HepG2 (cell line): ENCODE results near the gene PIK3R3. TPM values are rescaled to one million over a fixed set of nuclear protein-coding genes. Genes with fewer than 3 reads are reported as not detected.

Experiments used
- ATAC-seq: fragments of 200-7000 bp; cut with Tn5 transposase; 3 replicates; pipeline ENCODE4 v1.9.1; 2020; ENCODE audit warnings: mild to moderate bottlenecking, moderate library complexity
- BruUV-seq: library from RNA; stranded (reverse); fragments of 400-500 nt; replicated peaks from 2 replicates; lab custom pipeline; 2021; lab: Mats Ljungman, UMichigan
- CTCF ChIA-PET: fragments of 300-600 bp; formaldehyde crosslinking; extraction: SDS; loops from one replicate; lab custom pipeline; 2021; ENCODE audit warnings: low total read pairs, inconsistent platforms, low intra/inter-chr PET ratio; lab: Yijun Ruan, JAX
- POLR2A ChIA-PET: fragments of 350-600 bp; sonication (Branson Sonifier 250); formaldehyde crosslinking; loops from one replicate; lab custom pipeline; 2020; ENCODE audit warnings: antibody characterized with exemption, inconsistent platforms; lab: Yijun Ruan, JAX
- DNase-seq: peaks from one replicate; pipeline ENCODE4 v3.0.0-alpha.2; 2015; ENCODE audit warnings: low spot score
- FAIRE-seq: peaks from 3 replicates; lab custom pipeline; 2011; peaks lifted over from hg19 to GRCh38; lab: Jason Lieb, UNC
- H2AFZ ChIP-seq: one replicate; pipeline ENCODE4 v1.6.1; 2011; ENCODE audit warnings: low read length, inconsistent platforms
- H3K27ac ChIP-seq: fragments of 300-600 bp; 3 replicates; pipeline ENCODE4 v1.8.0; 2011; ENCODE audit warnings: mixed run types, mild to moderate bottlenecking, mixed read lengths, low read length, inconsistent platforms; ENCODE audit not compliant: insufficient read depth; ENCODE audit errors: extremely low read length
- H3K27me3 ChIP-seq, 2 experiments: fragments of 200-600 bp in 1 of 2; 2 replicates in 1 of 2; 3 replicates in 1 of 2; pipeline versions ENCODE4 v1.6.0 to v1.8.0; 2011; ENCODE audit warnings: low read length in 2 of 2, mild to moderate bottlenecking in 2 of 2, moderate library complexity in 2 of 2, inconsistent platforms in 1 of 2; ENCODE audit not compliant: insufficient read depth in 2 of 2, control insufficient read depth in 1 of 2
- H3K36me3 ChIP-seq, 2 experiments: fragments of 200-600 bp in 1 of 2; replicated peaks in 1 of 2; 2 replicates in 1 of 2; 3 replicates in 1 of 2; pipeline versions ENCODE4 v1.5.1 to v1.8.0; 2011; ENCODE audit warnings: low read length in 2 of 2, inconsistent platforms in 1 of 2; ENCODE audit not compliant: insufficient read depth in 2 of 2, control insufficient read depth in 1 of 2
- H3K4me1 ChIP-seq: 2 replicates; pipeline ENCODE4 v1.5.1; 2012; ENCODE audit warnings: low read length, inconsistent platforms; ENCODE audit not compliant: insufficient read depth
- H3K4me2 ChIP-seq: 2 replicates; pipeline ENCODE4 v1.6.0; 2011; ENCODE audit warnings: low read depth, low read length, inconsistent platforms
- H3K4me3 ChIP-seq, 3 experiments: fragments of 200-600 bp in 1 of 3; sonication (generic), shearing (Covaris generic) in 1 of 3; replicated peaks in 1 of 3; 2 replicates each; pipeline ENCODE4 v1.5.1; 2011 to 2016; ENCODE audit warnings: low read length in 3 of 3, inconsistent platforms in 2 of 3, low read depth in 2 of 3, mild to moderate bottlenecking in 2 of 3, control low read depth in 1 of 3, mixed read lengths in 1 of 3; ENCODE audit not compliant: insufficient read depth in 1 of 3
- H3K79me2 ChIP-seq: one replicate; pipeline ENCODE4 v1.6.1; 2011; ENCODE audit warnings: low read length, inconsistent platforms; ENCODE audit not compliant: insufficient read depth
- H3K9ac ChIP-seq: 2 replicates; pipeline ENCODE4 v1.6.0; 2011; ENCODE audit warnings: mild to moderate bottlenecking, low read depth, low read length, inconsistent platforms; ENCODE audit not compliant: insufficient read depth
- H3K9me3 ChIP-seq: 2 replicates; pipeline ENCODE4 v1.5.1; 2012; ENCODE audit warnings: mild to moderate bottlenecking, low read length
- H4K20me1 ChIP-seq: 2 replicates; pipeline ENCODE4 v1.6.0; 2011; ENCODE audit warnings: inconsistent platforms, mild to moderate bottlenecking, low read length, moderate library complexity; ENCODE audit not compliant: insufficient read depth
- BCL6 ChIP-seq: IDR thresholded peaks from 2 replicates; pipeline ENCODE4 v1.6.1; 2016; ENCODE audit warnings: missing genetic modification reagents, missing compliant biosample characterization
- GABPB1 ChIP-seq: IDR thresholded peaks from 2 replicates; pipeline ENCODE4 v1.6.1; 2016; ENCODE audit warnings: mild to moderate bottlenecking, missing genetic modification reagents, moderate library complexity, missing compliant biosample characterization
- IKZF1 ChIP-seq: fragments of 450-650 bp; IDR thresholded peaks from 2 replicates; pipeline ENCODE4 v1.7.1; 2016
- NBN ChIP-seq: fragments of 450-650 bp; conservative IDR thresholded peaks from 2 replicates; pipeline ENCODE4 v1.6.1; 2017
- SAP130 ChIP-seq: IDR thresholded peaks from 2 replicates; pipeline ENCODE4 v1.6.1; 2016; ENCODE audit warnings: low read depth
- SKI ChIP-seq: fragments of 450-650 bp; IDR thresholded peaks from one replicate; pipeline ENCODE4 v1.6.1; 2018; ENCODE audit warnings: mild to moderate bottlenecking; ENCODE audit not compliant: partially characterized antibody
- SMAD1 ChIP-seq: sonication (generic); formaldehyde crosslinking; IDR thresholded peaks from 2 replicates; pipeline ENCODE4 v1.4.0; 2020; ENCODE audit warnings: missing genetic modification reagents, low read depth, mild to moderate bottlenecking, borderline replicate concordance
- SYNCRIP ChIP-seq: fragments of 200-400 bp; formaldehyde crosslinking; IDR thresholded peaks from 2 replicates; pipeline ENCODE4 v1.6.1; 2018; ENCODE audit warnings: mild to moderate bottlenecking, low read depth, low read length; ENCODE audit not compliant: insufficient read depth
- TEAD3 ChIP-seq: optimal IDR thresholded peaks from 2 replicates; pipeline ENCODE3; 2016; ENCODE audit warnings: borderline replicate concordance
- ZFP1 ChIP-seq: IDR thresholded peaks from 2 replicates; pipeline ENCODE4 v1.6.1; 2016
- ZNF180 ChIP-seq: sonication (generic); formaldehyde crosslinking; IDR thresholded peaks from 2 replicates; pipeline ENCODE4 v1.4.0; 2020; ENCODE audit warnings: low read depth, missing genetic modification reagents, borderline replicate concordance
- ZNF234 ChIP-seq: sonication (generic); formaldehyde crosslinking; conservative IDR thresholded peaks from 2 replicates; pipeline ENCODE4 v1.5.1; 2020; ENCODE audit warnings: mild to moderate bottlenecking, missing genetic modification reagents
- ZNF253 ChIP-seq: sonication (generic); formaldehyde crosslinking; IDR thresholded peaks from 2 replicates; pipeline ENCODE4 v1.8.0; 2022; ENCODE audit warnings: mild to moderate bottlenecking, missing genetic modification reagents, borderline replicate concordance
- ZNF441 ChIP-seq: sonication (generic); formaldehyde crosslinking; IDR thresholded peaks from 2 replicates; pipeline ENCODE4 v1.7.0; 2021; ENCODE audit warnings: missing genetic modification reagents, borderline replicate concordance
- ZNF776 ChIP-seq: sonication (generic); formaldehyde crosslinking; IDR thresholded peaks from 2 replicates; pipeline ENCODE4 v1.4.0; 2020; ENCODE audit warnings: mild to moderate bottlenecking, missing genetic modification reagents
- ZUFSP ChIP-seq: sonication (generic); formaldehyde crosslinking; IDR thresholded peaks from 2 replicates; pipeline ENCODE4 v1.9.0; 2021; ENCODE audit warnings: missing genetic modification reagents, mild to moderate bottlenecking, borderline replicate concordance
- WGBS: methylation state at CpG from one replicate; pipeline ENCODE4 v1.1.6; 2017; ENCODE audit warnings: low lambda C conversion rate; 5-methylcytosine and 5-hydroxymethylcytosine counted together
- in situ Hi-C: cut with HindIII; loops from 2 replicates; pipeline ENCODE4 v1.10.0; 2017; ENCODE audit warnings: low pct_unique_long_range_greater_than_20kb; ENCODE audit not compliant: extremely low pct_ligation_motif_present
- intact Hi-C: fragments of 100-400 bp; cut with micrococcal nuclease; formaldehyde crosslinking; loops from one replicate; pipeline ENCODE4 v1.10.0; 2022; ENCODE audit not compliant: unreplicated experiment
- polyA plus RNA-seq, 8 experiments: library from polyadenylated mRNA; depleted of rRNA in 3 of 8; stranded (reverse) in 7 of 8; unstranded in 1 of 8; fragments of >200 nt; fragmentation: Illumina TruSeq in 4 of 8; extraction: Trizol in 4 of 8; gene quantifications; 2 replicates each; pipeline versions ENCODE4 v1.2.1 to v1.2.3, GENCODE V29; 2011 to 2016; ENCODE audit warnings: low read depth in 4 of 8, missing spikeins in 1 of 8, mixed read lengths in 1 of 8; ENCODE audit not compliant: insufficient read depth in 1 of 8
- total RNA-seq, 5 experiments: library from RNA; depleted of rRNA; stranded (reverse); fragments of >200 nt; fragmentation: Illumina TruSeq; extraction: Trizol; gene quantifications; 2 replicates each; pipeline ENCODE4 v1.2.3, GENCODE V29; 2016; ENCODE audit warnings: low read depth in 1 of 5
- TF ChIP-seq, protein P1 (sequence below): sonication (generic); formaldehyde crosslinking; IDR thresholded peaks from 2 replicates; pipeline ENCODE4 v1.5.1; 2020; ENCODE audit warnings: mild to moderate bottlenecking, missing genetic modification reagents, moderate library complexity
- TF ChIP-seq, protein P2 (sequence below): sonication (generic); formaldehyde crosslinking; conservative IDR thresholded peaks from 2 replicates; pipeline ENCODE4 v1.4.0; 2020; ENCODE audit warnings: missing genetic modification reagents
- TF ChIP-seq, protein P3 (sequence below): sonication (generic); formaldehyde crosslinking; IDR thresholded peaks from 2 replicates; pipeline ENCODE4 v1.4.0; 2020; ENCODE audit warnings: missing genetic modification reagents

The PIK3R3 gene
- total and polyA plus RNA-seq, 2 of the 13 experiments (the other 11 are each of a cell fraction or from before 2014, with no cell fraction given) = 0.37 to 6.9 TPM

- TF ChIP-seq SYNCRIP (no peak), ZNF776 (CRISPR knock-in tag) (no peak), ZNF441 (no peak), ZUFSP (CRISPR knock-in tag) (no peak), GABPB1 (no peak)
- TF ChIP-seq, protein P1, sequence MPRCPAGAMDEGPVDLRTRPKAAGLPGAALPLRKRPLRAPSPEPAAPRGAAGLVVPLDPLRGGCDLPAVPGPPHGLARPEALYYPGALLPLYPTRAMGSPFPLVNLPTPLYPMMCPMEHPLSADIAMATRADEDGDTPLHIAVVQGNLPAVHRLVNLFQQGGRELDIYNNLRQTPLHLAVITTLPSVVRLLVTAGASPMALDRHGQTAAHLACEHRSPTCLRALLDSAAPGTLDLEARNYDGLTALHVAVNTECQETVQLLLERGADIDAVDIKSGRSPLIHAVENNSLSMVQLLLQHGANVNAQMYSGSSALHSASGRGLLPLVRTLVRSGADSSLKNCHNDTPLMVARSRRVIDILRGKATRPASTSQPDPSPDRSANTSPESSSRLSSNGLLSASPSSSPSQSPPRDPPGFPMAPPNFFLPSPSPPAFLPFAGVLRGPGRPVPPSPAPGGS (CRISPR knock-in tag) = no peak
Measured at GRCh38 chr1:46157916-46158311, 25.5 kb upstream of the PIK3R3 start (continued).

DNA sequence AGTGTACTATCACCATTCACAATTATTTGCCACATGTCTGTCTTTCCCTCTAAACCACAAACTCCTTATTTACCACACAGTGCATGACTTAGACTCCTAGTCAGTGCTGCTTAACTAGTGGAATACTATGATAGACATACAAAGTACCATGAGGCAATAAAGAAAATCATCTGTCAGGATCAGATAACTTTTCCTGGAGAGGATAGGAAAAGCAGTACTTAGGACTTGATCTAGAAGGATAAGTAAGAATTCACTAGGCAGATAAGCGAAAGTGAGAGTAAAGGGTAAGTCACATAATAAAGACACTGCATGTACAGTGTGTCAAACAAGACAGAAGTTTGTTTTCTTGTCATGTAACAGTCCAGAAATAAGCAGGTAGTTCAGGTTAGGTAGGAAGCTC, 21.3 kb upstream of the PIK3R3 start:
- Histone ChIP-seq H3K9ac (no peak overlapping the region), H3K79me2 (no peaks in the 10 kb centered on the region), H3K4me1 (peaks cover 17% of the 10 kb centered on the region), H4K20me1 (no peaks in the 10 kb centered on the region), H3K4me3 (no peak overlapping the region), H2AFZ (no peak overlapping the region), H3K36me3 (no peaks in the 10 kb centered on the region; a peak in 1 of 5 replicates), H3K27me3 (no peaks in the 10 kb centered on the region), H3K27ac (no peak overlapping the region), H3K4me2 (no peak overlapping the region), H3K9me3 (no peaks in the 10 kb centered on the region)
- in situ Hi-C loops (no loop called here), intact Hi-C loops (no loop called here)
- ChIA-PET CTCF (no interaction called here), POLR2A (no interaction called here)
- WGBS = 29% methylated on average over 1 of the region's 1 CpG
- BruUV-seq = no TSS peak
- ATAC-seq (no peak), FAIRE-seq (no peak), DNase-seq (no peak)
- TF ChIP-seq SKI (no peak), ZNF253 (no peak), ZFP1 (CRISPR knock-in tag) (no peak), ZNF180 (no peak), IKZF1 (no peak), BCL6 (CRISPR knock-in tag) (no peak), ZNF234 (CRISPR knock-in tag) (no peak), SMAD1 (CRISPR knock-in tag) (no peak), TEAD3 (no peak), SAP130 (CRISPR knock-in tag) (no peak), NBN (no peak)
- TF ChIP-seq, protein P2, sequence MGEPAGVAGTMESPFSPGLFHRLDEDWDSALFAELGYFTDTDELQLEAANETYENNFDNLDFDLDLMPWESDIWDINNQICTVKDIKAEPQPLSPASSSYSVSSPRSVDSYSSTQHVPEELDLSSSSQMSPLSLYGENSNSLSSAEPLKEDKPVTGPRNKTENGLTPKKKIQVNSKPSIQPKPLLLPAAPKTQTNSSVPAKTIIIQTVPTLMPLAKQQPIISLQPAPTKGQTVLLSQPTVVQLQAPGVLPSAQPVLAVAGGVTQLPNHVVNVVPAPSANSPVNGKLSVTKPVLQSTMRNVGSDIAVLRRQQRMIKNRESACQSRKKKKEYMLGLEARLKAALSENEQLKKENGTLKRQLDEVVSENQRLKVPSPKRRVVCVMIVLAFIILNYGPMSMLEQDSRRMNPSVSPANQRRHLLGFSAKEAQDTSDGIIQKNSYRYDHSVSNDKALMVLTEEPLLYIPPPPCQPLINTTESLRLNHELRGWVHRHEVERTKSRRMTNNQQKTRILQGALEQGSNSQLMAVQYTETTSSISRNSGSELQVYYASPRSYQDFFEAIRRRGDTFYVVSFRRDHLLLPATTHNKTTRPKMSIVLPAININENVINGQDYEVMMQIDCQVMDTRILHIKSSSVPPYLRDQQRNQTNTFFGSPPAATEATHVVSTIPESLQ (CRISPR knock-in tag) = no peak
- TF ChIP-seq, protein P3, sequence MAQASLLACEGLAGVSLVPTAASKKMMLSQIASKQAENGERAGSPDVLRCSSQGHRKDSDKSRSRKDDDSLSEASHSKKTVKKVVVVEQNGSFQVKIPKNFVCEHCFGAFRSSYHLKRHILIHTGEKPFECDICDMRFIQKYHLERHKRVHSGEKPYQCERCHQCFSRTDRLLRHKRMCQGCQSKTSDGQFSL = no peak
